Measurements from ENCODE around the gene ARL13B. TPM values are rescaled to one million over a fixed set of nuclear protein-coding genes. Genes with fewer than 3 reads are reported as not detected.

Gene ARL13B
- total RNA-seq, 1 experiment from 2014 or later, result 9.3 TPM

DNA sequence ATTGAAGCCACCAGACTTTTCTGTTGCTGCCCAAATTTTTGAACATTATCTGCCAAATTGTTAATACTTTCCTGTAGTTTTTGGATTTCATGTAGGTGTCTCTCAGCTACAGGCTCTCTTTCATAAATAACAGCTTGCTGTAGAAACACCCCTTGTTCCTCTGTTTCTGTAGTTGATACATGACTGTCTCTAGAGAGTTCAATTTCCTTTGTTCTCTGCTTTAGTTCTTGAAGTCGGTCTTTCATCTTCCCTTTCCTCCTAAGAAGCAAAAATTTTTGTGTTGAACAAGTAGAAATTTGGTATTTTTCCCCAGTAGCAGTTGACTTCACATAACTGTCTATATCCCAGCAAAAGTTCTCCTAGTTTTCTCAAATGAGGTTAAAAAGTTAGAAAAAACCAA lies 35.1 kb downstream of the ARL13B start:
- no peak overlapping the region for H3K4me3 Mint-ChIP-seq
- no peaks in the 10 kb centered on the region for H3K9me3 Mint-ChIP-seq
- ChIA-PET CTCF (interaction anchor here (1.4 kb wide), 1 partner anchor 10 kb away, joined by 5 read pairs; no protein-coding TSS in a partner anchor), POLR2A (no interaction called here)
- no peaks in the 10 kb centered on the region for H3K4me1 Mint-ChIP-seq
- H3K27ac Mint-ChIP-seq, result no peak overlapping the region
- H3K27me3 Mint-ChIP-seq (ENCODE audit: low read depth), result no peaks in the 10 kb centered on the region
- no peaks in the 10 kb centered on the region for H3K36me3 Mint-ChIP-seq
- ATAC-seq (no peak), DNase-seq (ENCODE audit: low spot score) (no peak)
- TF ChIP-seq ZNF416 (CRISPR knock-in tag; IDR thresholded peaks at IDR 0.05) (no peak), FOXJ3 (CRISPR knock-in tag; IDR thresholded peaks at IDR 0.05; ENCODE audit: borderline replicate concordance) (no peak), EMX1 (CRISPR knock-in tag; IDR thresholded peaks at IDR 0.05) (no peak), TEAD1 (CRISPR knock-in tag; IDR thresholded peaks at IDR 0.05) (no peak), FOXK1 (CRISPR knock-in tag; IDR thresholded peaks at IDR 0.05) (no peak), HMGA2 (CRISPR knock-in tag; IDR thresholded peaks at IDR 0.05) (no peak), TP53 (CRISPR knock-in tag; IDR thresholded peaks at IDR 0.05) (no peak), NFE2L1 (CRISPR knock-in tag; IDR thresholded peaks at IDR 0.05) (no peak), MXD4 (CRISPR knock-in tag; IDR thresholded peaks at IDR 0.05; ENCODE audit: borderline replicate concordance) (no peak), SMAD3 (CRISPR knock-in tag; IDR thresholded peaks at IDR 0.05; ENCODE audit: borderline replicate concordance) (no peak), SMAD4 (CRISPR knock-in tag; IDR thresholded peaks at IDR 0.05) (no peak)
- TF ChIP-seq, protein P1, sequence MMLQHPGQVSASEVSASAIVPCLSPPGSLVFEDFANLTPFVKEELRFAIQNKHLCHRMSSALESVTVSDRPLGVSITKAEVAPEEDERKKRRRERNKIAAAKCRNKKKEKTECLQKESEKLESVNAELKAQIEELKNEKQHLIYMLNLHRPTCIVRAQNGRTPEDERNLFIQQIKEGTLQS (CRISPR knock-in tag; conservative IDR thresholded peaks at IDR 0.05), result no peak
- TF ChIP-seq, protein P2, sequence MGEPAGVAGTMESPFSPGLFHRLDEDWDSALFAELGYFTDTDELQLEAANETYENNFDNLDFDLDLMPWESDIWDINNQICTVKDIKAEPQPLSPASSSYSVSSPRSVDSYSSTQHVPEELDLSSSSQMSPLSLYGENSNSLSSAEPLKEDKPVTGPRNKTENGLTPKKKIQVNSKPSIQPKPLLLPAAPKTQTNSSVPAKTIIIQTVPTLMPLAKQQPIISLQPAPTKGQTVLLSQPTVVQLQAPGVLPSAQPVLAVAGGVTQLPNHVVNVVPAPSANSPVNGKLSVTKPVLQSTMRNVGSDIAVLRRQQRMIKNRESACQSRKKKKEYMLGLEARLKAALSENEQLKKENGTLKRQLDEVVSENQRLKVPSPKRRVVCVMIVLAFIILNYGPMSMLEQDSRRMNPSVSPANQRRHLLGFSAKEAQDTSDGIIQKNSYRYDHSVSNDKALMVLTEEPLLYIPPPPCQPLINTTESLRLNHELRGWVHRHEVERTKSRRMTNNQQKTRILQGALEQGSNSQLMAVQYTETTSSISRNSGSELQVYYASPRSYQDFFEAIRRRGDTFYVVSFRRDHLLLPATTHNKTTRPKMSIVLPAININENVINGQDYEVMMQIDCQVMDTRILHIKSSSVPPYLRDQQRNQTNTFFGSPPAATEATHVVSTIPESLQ (CRISPR knock-in tag; IDR thresholded peaks at IDR 0.05), result no peak
- TF ChIP-seq, protein P3, sequence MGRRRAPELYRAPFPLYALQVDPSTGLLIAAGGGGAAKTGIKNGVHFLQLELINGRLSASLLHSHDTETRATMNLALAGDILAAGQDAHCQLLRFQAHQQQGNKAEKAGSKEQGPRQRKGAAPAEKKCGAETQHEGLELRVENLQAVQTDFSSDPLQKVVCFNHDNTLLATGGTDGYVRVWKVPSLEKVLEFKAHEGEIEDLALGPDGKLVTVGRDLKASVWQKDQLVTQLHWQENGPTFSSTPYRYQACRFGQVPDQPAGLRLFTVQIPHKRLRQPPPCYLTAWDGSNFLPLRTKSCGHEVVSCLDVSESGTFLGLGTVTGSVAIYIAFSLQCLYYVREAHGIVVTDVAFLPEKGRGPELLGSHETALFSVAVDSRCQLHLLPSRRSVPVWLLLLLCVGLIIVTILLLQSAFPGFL (CRISPR knock-in tag; IDR thresholded peaks at IDR 0.05; ENCODE audit: borderline replicate concordance), result no peak
- TF ChIP-seq, protein P4, sequence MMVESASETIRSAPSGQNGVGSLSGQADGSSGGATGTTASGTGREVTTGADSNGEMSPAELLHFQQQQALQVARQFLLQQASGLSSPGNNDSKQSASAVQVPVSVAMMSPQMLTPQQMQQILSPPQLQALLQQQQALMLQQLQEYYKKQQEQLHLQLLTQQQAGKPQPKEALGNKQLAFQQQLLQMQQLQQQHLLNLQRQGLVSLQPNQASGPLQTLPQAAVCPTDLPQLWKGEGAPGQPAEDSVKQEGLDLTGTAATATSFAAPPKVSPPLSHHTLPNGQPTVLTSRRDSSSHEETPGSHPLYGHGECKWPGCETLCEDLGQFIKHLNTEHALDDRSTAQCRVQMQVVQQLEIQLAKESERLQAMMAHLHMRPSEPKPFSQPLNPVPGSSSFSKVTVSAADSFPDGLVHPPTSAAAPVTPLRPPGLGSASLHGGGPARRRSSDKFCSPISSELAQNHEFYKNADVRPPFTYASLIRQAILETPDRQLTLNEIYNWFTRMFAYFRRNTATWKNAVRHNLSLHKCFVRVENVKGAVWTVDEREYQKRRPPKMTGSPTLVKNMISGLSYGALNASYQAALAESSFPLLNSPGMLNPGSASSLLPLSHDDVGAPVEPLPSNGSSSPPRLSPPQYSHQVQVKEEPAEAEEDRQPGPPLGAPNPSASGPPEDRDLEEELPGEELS (CRISPR knock-in tag; IDR thresholded peaks at IDR 0.05), result no peak
- TF ChIP-seq, protein P5, sequence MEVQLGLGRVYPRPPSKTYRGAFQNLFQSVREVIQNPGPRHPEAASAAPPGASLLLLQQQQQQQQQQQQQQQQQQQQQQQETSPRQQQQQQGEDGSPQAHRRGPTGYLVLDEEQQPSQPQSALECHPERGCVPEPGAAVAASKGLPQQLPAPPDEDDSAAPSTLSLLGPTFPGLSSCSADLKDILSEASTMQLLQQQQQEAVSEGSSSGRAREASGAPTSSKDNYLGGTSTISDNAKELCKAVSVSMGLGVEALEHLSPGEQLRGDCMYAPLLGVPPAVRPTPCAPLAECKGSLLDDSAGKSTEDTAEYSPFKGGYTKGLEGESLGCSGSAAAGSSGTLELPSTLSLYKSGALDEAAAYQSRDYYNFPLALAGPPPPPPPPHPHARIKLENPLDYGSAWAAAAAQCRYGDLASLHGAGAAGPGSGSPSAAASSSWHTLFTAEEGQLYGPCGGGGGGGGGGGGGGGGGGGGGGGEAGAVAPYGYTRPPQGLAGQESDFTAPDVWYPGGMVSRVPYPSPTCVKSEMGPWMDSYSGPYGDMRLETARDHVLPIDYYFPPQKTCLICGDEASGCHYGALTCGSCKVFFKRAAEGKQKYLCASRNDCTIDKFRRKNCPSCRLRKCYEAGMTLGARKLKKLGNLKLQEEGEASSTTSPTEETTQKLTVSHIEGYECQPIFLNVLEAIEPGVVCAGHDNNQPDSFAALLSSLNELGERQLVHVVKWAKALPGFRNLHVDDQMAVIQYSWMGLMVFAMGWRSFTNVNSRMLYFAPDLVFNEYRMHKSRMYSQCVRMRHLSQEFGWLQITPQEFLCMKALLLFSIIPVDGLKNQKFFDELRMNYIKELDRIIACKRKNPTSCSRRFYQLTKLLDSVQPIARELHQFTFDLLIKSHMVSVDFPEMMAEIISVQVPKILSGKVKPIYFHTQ (CRISPR knock-in tag; IDR thresholded peaks at IDR 0.05), result no peak
- TF ChIP-seq, protein P6, sequence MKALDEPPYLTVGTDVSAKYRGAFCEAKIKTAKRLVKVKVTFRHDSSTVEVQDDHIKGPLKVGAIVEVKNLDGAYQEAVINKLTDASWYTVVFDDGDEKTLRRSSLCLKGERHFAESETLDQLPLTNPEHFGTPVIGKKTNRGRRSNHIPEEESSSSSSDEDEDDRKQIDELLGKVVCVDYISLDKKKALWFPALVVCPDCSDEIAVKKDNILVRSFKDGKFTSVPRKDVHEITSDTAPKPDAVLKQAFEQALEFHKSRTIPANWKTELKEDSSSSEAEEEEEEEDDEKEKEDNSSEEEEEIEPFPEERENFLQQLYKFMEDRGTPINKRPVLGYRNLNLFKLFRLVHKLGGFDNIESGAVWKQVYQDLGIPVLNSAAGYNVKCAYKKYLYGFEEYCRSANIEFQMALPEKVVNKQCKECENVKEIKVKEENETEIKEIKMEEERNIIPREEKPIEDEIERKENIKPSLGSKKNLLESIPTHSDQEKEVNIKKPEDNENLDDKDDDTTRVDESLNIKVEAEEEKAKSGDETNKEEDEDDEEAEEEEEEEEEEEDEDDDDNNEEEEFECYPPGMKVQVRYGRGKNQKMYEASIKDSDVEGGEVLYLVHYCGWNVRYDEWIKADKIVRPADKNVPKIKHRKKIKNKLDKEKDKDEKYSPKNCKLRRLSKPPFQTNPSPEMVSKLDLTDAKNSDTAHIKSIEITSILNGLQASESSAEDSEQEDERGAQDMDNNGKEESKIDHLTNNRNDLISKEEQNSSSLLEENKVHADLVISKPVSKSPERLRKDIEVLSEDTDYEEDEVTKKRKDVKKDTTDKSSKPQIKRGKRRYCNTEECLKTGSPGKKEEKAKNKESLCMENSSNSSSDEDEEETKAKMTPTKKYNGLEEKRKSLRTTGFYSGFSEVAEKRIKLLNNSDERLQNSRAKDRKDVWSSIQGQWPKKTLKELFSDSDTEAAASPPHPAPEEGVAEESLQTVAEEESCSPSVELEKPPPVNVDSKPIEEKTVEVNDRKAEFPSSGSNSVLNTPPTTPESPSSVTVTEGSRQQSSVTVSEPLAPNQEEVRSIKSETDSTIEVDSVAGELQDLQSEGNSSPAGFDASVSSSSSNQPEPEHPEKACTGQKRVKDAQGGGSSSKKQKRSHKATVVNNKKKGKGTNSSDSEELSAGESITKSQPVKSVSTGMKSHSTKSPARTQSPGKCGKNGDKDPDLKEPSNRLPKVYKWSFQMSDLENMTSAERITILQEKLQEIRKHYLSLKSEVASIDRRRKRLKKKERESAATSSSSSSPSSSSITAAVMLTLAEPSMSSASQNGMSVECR (CRISPR knock-in tag; IDR thresholded peaks at IDR 0.05; ENCODE audit: borderline replicate concordance), result no peak
- TF ChIP-seq, protein P7, sequence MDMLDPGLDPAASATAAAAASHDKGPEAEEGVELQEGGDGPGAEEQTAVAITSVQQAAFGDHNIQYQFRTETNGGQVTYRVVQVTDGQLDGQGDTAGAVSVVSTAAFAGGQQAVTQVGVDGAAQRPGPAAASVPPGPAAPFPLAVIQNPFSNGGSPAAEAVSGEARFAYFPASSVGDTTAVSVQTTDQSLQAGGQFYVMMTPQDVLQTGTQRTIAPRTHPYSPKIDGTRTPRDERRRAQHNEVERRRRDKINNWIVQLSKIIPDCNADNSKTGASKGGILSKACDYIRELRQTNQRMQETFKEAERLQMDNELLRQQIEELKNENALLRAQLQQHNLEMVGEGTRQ (CRISPR knock-in tag; IDR thresholded peaks at IDR 0.05), result no peak
- TF ChIP-seq, protein P8, sequence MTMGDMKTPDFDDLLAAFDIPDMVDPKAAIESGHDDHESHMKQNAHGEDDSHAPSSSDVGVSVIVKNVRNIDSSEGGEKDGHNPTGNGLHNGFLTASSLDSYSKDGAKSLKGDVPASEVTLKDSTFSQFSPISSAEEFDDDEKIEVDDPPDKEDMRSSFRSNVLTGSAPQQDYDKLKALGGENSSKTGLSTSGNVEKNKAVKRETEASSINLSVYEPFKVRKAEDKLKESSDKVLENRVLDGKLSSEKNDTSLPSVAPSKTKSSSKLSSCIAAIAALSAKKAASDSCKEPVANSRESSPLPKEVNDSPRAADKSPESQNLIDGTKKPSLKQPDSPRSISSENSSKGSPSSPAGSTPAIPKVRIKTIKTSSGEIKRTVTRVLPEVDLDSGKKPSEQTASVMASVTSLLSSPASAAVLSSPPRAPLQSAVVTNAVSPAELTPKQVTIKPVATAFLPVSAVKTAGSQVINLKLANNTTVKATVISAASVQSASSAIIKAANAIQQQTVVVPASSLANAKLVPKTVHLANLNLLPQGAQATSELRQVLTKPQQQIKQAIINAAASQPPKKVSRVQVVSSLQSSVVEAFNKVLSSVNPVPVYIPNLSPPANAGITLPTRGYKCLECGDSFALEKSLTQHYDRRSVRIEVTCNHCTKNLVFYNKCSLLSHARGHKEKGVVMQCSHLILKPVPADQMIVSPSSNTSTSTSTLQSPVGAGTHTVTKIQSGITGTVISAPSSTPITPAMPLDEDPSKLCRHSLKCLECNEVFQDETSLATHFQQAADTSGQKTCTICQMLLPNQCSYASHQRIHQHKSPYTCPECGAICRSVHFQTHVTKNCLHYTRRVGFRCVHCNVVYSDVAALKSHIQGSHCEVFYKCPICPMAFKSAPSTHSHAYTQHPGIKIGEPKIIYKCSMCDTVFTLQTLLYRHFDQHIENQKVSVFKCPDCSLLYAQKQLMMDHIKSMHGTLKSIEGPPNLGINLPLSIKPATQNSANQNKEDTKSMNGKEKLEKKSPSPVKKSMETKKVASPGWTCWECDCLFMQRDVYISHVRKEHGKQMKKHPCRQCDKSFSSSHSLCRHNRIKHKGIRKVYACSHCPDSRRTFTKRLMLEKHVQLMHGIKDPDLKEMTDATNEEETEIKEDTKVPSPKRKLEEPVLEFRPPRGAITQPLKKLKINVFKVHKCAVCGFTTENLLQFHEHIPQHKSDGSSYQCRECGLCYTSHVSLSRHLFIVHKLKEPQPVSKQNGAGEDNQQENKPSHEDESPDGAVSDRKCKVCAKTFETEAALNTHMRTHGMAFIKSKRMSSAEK (CRISPR knock-in tag; IDR thresholded peaks at IDR 0.05; ENCODE audit: borderline replicate concordance), result no peak

Data from WTC11 (cell line).